T-helper 1 cell (primary cell): ENCODE measurements around the gene TEKT1.
"Not testable (repeated sequence)": the region's sequence is repeated elsewhere in the genome, so short reads cannot be mapped to it uniquely, and the experiment has no call there.

Source experiments
- DNase-seq, 5 donors: peaks; one replicate each; pipeline ENCODE4 v3.0.0-alpha.2; 2012 to 2020
- total RNA-seq, 4 donors: gene quantifications; one replicate each; lab custom pipeline; 2026; lab: John Stamatoyannopoulos, UW

Gene TEKT1
- total RNA-seq = 0 to 0.30 (median 0.04) reads per million in 4 donors

GRCh38 chr17:6831661-6832263, at the start of gene TEKT1:
TEKT1 (minus strand) TSS chr17:6831729; CDS start chr17:6830376, 1,353 bp downstream.
- peak; percentile 29 to 72 (median 58) for DNase-seq

DNA sequence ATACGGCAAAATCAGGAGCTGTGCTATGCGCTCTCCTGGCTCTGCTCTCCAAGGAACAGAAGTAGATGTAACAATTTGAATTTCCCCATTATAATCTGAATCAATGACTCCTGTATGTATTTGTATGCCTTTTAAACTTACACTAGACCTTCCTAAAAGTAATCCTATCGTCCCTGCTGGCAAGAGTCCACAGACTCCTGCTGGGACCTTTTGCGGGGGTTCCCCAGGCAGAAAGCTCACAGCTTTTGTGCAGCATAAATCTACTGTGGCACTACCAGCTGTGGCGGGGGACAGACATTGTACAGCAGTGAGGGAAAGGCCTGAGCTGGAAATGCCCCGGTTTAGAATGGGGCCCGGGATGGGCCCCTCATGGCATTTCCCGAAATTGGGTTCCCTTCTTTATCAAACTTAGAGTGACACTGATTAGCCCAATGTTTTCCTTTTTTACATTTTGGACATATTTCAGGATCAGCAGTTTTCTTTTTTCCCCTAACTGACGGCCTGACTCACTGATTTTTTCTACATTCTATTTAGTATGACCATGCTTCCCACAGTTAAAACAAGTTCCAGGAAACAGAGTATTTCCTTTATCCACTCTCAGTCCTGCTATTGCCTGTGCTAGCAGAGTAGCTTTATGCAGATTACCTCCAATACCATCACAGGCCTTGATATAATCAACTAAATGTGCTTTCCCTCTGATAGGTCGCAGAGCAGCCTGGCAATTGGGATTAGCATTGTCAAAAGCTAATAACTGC, 47.9 kb upstream of the TEKT1 start:
- DNase-seq = not testable (repeated sequence)

DNA sequence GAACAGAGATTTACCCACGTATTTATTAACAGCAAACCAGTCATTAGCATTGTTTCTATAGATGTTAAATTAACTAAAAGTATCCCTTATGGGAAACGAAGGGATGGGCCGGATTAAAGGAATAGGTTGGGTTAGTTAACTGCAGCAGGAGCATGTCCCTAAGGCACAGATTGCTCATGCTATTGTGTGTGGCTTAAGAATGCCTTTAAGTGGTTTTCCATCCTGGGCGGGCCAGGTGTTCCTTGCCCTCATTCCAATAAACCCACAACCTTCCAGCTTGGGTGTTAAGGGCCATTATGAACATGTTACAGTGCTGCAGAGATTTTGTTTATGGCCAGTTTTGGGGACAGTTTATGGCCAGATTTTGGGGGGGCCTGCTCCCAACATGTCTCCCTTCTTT, 43.7 kb upstream of the TEKT1 start:
- not testable (repeated sequence) for DNase-seq

DNA sequence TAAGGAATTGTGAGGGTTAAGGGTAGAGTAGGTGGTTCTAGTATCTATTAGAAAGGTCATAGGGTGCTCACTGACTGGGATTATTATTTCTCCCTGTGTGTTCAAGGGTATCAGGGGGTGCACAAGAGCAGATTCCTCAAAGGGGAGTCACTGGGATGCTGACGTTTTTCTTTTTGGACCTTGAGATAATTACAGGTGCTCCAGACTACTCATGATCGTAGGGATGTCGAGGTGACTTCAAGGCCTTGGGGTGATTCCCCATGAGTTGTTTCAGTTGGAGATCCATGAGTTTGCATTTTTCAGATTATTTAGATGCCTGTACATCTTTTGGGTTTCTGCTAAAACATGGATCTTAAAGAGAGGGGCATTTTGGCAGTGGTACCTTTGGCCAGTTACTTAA, 41.4 kb upstream of the TEKT1 start:
- DNase-seq = no peak

- no peak for DNase-seq
Measured at GRCh38 chr17:6870841-6871240, 39.3 kb upstream of the TEKT1 start.

- no peak for DNase-seq
Measured at GRCh38 chr17:6868582-6868981, 37.1 kb upstream of the TEKT1 start.

- no peak for DNase-seq
Measured at GRCh38 chr17:6867849-6868248, 36.3 kb upstream of the TEKT1 start.

GRCh38 chr17:6862825-6863224, 31.3 kb upstream of the TEKT1 start:
- no peak for DNase-seq

- DNase-seq = no peak
Measured at GRCh38 chr17:6862122-6862521, 30.6 kb upstream of the TEKT1 start.

- DNase-seq = no peak
Measured at GRCh38 chr17:6857904-6858303, 26.4 kb upstream of the TEKT1 start.

GRCh38 chr17:6857336-6857735, 25.8 kb upstream of the TEKT1 start:
- no peak for DNase-seq

- no peak for DNase-seq
Measured at GRCh38 chr17:6856051-6856450, 24.5 kb upstream of the TEKT1 start.

DNA sequence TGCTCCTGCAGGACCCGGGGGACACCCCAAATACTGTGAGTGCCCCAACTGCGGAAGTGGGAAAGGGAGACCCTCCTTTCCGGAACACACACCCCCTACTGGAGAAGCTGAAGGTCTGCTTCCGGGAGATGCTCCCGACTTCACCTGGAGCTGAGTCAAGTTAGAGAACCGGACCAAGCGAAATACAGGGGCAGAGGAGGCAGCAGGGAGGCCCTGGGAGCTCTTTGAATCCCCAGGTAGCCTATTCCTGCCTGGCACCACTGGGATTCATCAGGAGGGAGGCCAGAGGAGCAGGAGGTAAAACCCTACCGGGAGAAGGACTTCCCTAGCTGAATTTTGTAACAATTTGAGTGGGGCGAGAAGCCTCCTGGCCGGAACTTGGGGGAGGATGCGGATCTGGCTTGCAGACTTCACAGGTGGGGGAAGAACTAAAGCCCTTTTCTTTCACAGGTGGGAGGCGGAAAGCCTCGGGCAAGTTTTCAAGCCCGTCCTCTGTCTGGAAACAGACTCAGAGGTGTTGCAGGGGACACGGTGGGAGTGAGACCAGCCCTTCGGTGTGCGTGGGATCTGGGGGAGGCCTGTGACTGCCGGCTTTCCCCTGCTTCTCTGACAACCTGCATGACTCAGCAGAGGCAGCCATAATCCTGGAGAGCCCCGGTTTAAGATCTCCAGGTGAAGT, 22.4 kb upstream of the TEKT1 start:
- DNase-seq = no peak

DNA sequence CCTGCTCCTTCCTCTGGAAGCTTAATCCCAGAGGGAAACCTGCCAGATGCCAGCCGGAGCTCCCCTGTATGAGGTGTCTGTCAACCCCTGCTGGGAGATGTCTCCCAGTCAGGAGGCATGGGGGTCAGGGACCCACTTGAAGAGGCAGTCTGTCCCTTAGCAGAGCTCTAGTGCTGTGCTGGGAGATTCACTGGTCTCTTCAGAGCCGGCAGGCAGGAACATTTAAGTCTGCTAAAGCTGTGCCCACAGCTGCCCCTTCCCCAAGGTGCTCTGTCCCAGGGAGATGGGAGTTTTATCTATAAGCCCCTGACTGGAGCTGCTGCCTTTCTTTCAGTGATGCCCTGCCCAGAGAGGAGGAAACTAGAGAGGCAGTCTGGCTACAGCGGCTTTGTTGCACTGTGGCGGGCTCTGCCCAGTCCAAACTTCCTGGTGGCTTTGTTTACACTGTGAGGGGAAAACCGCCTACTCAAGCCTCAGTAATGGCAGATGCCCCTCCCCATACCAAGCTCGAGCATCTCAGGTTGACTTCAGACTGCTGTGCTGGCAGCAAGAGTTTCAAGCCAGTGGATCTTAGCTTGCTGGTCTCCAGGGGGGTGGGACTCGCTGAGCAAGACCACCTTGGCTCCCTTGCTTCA, 17.1 kb upstream of the TEKT1 start:
- DNase-seq = not testable (repeated sequence)

- DNase-seq = not testable (repeated sequence)
Measured at GRCh38 chr17:6846138-6846537, 14.6 kb upstream of the TEKT1 start.

- not testable (repeated sequence) for DNase-seq
Measured at GRCh38 chr17:6844406-6844805, 12.9 kb upstream of the TEKT1 start.

DNA sequence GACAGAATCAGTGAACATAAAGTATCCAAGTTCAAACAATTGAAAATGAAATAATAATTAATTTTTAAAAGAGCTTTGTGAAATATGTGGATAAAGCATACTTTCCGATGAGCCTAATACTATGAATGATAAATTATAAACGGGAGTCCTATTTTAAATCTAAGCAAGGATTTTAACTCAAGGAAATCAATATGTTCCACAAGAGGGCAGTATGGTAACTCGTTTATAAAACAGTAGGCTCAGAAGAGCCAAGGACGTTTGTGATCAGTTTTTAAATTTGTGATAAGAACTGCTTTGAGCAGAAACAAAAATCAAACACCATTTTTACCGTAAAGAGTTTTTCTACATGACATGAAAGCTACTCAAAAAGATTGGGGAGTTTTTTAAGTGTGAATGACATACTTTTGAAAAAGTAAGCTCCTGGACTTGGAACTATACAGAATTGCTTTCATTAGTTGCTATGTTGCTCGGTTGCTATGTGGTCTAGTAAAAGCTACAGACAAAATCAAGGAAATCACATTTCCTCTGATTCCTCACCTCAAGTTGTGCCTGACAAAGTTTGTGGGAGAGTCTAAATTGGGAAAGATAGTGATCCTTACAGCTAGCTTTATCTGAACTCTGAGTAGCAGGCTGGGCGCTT, 11.8 kb upstream of the TEKT1 start:
- DNase-seq = peak in 1 of 5 donors; percentile 45

DNA sequence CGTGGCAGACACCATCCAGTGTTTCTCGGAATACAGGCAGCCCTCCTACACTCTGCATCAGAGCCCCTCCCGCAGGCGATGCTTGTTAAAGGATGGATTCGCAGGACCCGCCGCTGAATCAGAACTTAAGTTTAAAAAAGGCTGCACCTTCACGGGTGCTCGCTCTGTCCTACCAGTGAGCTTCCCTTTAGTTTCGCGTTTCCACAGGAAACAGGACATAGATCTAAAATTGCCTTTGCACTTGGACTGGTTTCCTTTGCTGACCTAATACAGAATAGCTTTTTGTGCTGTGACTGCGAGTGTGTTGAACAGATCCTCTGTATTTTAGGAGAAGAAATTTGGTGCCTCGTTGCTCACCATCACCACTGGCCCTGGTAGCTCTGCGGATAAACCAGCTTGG, 10.2 kb upstream of the TEKT1 start:
- DNase-seq = not testable (repeated sequence)

- no peak for DNase-seq
Measured at GRCh38 chr17:6830383-6830986, 1.0 kb downstream of the TEKT1 start.

GRCh38 chr17:6823011-6823442, 8.5 kb downstream of the TEKT1 start:
- DNase-seq = no peak

DNA sequence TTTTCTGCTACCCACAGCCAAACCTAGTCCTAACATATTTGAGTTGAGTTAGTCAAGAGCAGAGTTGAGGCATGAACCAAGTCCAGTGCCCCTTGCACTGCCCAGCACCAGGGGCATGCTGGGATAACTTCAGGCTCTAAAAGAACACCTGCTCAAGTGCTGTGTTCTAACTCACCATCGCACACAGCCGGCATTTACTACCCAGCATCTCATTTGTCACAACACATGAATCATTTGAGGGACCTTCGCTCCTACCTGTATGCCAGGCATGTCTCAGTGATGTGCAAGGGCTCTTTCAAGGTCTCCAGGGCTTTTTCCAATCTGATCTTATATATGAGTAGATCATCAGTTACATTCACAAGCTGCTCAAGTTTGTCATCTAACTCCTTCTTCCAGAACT, 12.6 kb downstream of the TEKT1 start:
- no peak for DNase-seq

- DNase-seq = not testable (repeated sequence)
Measured at GRCh38 chr17:6816368-6816767, 15.2 kb downstream of the TEKT1 start.
